T-cell (primary cell): ENCODE data around the gene LAMA3. TPM values are rescaled to one million over a fixed set of nuclear protein-coding genes. Genes with fewer than 3 reads are reported as not detected.
A peak's percentile ranks its signal among the peaks of the same experiment; 100 is the strongest.

Experiments
- ATAC-seq, 4 experiments: fragments of 200-7000 bp in 3 of 4; fragments of 150-1000 bp in 1 of 4; cut with Tn5 transposase; replicated peaks in 1 of 4; 1 replicate in 3 of 4; 2 replicates in 1 of 4; pipeline ENCODE4 v1.10.0; 2021; ENCODE audit warnings: moderate library complexity in 3 of 4, mild to moderate bottlenecking in 2 of 4, moderate number of reproducible peaks in 1 of 4
- CTCF ChIA-PET, 2 donors: fragments of 300-600 bp; sonication (Branson Sonifier 250); formaldehyde crosslinking; loops; one replicate each; lab custom pipeline; 2022; ENCODE audit warnings: antibody characterized with exemption in 2 of 2; lab: Charles Lee
- POLR2A ChIA-PET, 2 donors: fragments of 300-600 bp; sonication (Branson Sonifier 250); formaldehyde crosslinking; loops; one replicate each; lab custom pipeline; 2022; ENCODE audit warnings: antibody characterized with exemption in 2 of 2; lab: Charles Lee
- DNase-seq, 35 experiments: peaks; one replicate each; pipeline versions ENCODE4 v3.0.0 to v3.0.0-alpha.2; 2013 to 2023
- H3K27ac ChIP-seq: one replicate; pipeline ENCODE4 v1.5.1; 2013; ENCODE audit warnings: low read length
- H3K27me3 ChIP-seq, 2 experiments: replicated peaks in 1 of 2; 1 replicate in 1 of 2; 2 replicates in 1 of 2; pipeline versions ENCODE4 v1.6.1 to v1.7.0; 2013; ENCODE audit warnings: low read length in 1 of 2, mixed read lengths in 1 of 2; ENCODE audit not compliant: control insufficient read depth in 2 of 2, insufficient read depth in 2 of 2; ENCODE audit errors: extremely low read depth in 1 of 2
- H3K36me3 ChIP-seq, 2 donors: 1 replicate in 1 of 2; 2 replicates in 1 of 2; pipeline versions ENCODE4 v1.6.1 to v1.7.0; 2013; ENCODE audit warnings: low read length in 1 of 2; ENCODE audit not compliant: control insufficient read depth in 2 of 2, insufficient read depth in 1 of 2; ENCODE audit errors: extremely low read depth in 1 of 2
- H3K4me1 ChIP-seq, 2 experiments: 1 replicate in 1 of 2; 2 replicates in 1 of 2; pipeline versions ENCODE4 v1.6.1 to v1.7.0; 2013; ENCODE audit warnings: low read length in 2 of 2, mixed read lengths in 1 of 2; ENCODE audit not compliant: insufficient read depth in 2 of 2, control insufficient read depth in 1 of 2; ENCODE audit errors: extremely low read depth in 1 of 2
- H3K4me3 ChIP-seq, 2 donors: 1 replicate in 1 of 2; 2 replicates in 1 of 2; pipeline versions ENCODE4 v1.5.1 to v1.7.0; 2013; ENCODE audit warnings: mild to moderate bottlenecking in 2 of 2, low read length in 1 of 2, moderate library complexity in 1 of 2; ENCODE audit not compliant: control insufficient read depth in 1 of 2; ENCODE audit errors: extremely low read depth in 1 of 2
- H3K9me3 ChIP-seq: 2 replicates; pipeline ENCODE4 v1.7.0; 2013
- H3K27ac Mint-ChIP-seq, 2 donors: one replicate each; pipeline ENCODE4 v1.8.0; 2020 to 2021; ENCODE audit warnings: mild to moderate bottlenecking in 2 of 2, mixed read lengths in 2 of 2
- H3K27me3 Mint-ChIP-seq, 2 donors: one replicate each; pipeline ENCODE4 v1.8.0; 2021 to 2022; ENCODE audit warnings: mixed read lengths in 2 of 2
- H3K36me3 Mint-ChIP-seq: one replicate; pipeline ENCODE4 v1.8.0; 2021; ENCODE audit warnings: mixed read lengths
- H3K4me1 Mint-ChIP-seq, 3 donors: one replicate each; pipeline ENCODE4 v1.8.0; 2020 to 2022; ENCODE audit warnings: mixed read lengths in 3 of 3, mild to moderate bottlenecking in 1 of 3
- H3K4me3 Mint-ChIP-seq, 3 donors: one replicate each; pipeline ENCODE4 v1.8.0; 2020 to 2022; ENCODE audit warnings: mild to moderate bottlenecking in 3 of 3, mixed read lengths in 3 of 3, moderate library complexity in 3 of 3
- H3K9me3 Mint-ChIP-seq, 3 donors: one replicate each; pipeline ENCODE4 v1.8.0; 2020 to 2022; ENCODE audit warnings: mixed read lengths in 3 of 3
- WGBS: methylation state at CpG from one replicate; pipeline ENCODE4 v1.1.5; 2013; ENCODE audit warnings: missing lambda C conversion rate; ENCODE audit not compliant: insufficient coverage; 5-methylcytosine and 5-hydroxymethylcytosine counted together
- total RNA-seq, 35 experiments: library from RNA in 6 of 35; stranded (reverse) in 6 of 35; fragments of 120-200 nt in 1 of 35; gene quantifications; one replicate each; pipeline versions ENCODE4 v1.2.1 to v1.2.4 and lab custom pipeline; 2013 to 2026

The LAMA3 gene
- total RNA-seq, 5 donors from 2014 or later (not counting 1 experiment from before 2014, with no cell fraction given): 0.20 to 0.44 (median 0.26) TPM; not detected in 2

DNA sequence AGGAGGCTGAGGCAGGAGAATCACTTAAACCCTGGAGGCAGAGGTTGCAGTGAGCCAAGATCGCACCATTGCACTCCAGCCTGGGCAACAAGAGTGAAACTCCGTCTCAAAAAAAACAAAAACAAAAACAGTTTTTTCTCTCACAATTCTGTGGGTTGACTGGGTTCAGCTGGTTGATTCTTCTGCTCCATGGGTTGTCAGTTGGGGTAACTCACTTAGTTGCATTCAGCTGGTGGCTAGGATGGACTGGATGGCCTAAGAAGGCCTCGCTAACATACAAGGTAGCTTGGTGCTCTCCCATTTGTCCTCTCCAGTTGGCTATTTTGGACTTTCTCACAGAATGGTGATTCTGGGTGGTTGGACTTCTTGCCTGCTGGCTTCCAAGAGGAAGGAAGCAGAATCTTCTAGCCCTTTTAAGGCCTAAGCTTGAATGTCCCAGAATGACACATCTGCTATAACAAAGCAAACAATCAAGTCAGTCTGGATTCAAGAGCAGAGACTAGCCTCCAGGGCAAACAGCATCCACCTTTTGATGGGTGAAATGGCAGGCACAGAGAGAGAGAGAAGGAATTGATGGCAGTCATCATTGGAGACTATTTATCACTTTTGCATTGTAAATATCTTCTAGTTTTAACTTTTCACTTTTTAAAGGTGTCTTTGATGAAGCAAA is 17.9 kb downstream of the LAMA3 start:
- peaks cover 1 to 3% (median 3%) of the 10 kb centered on the region in 3 donors for H3K4me1 Mint-ChIP-seq
- peaks cover 4% of the 10 kb centered on the region for H3K36me3 Mint-ChIP-seq
- ChIA-PET POLR2A (no interaction called here), CTCF (no interaction called here)
- peaks cover 10 to 24% of the 10 kb centered on the region in 2 donors for H3K27me3 Mint-ChIP-seq
- H3K27ac ChIP-seq: no peak overlapping the region
- peaks cover 2 to 5% (median 3%) of the 10 kb centered on the region in 3 donors for H3K9me3 Mint-ChIP-seq
- DNase-seq: no peak
- H3K4me1 ChIP-seq: peaks cover 2 to 17% of the 10 kb centered on the region in 2 experiments
- no peak for ATAC-seq
- no peaks in the 10 kb centered on the region for H3K36me3 ChIP-seq
- H3K9me3 ChIP-seq: no peaks in the 10 kb centered on the region
- H3K27me3 ChIP-seq: peaks cover 0 to 7% of the 10 kb centered on the region in 2 experiments
- WGBS: 92% methylated on average over 2 of the region's 3 CpGs
- H3K4me3 ChIP-seq: no peak overlapping the region
- no peak overlapping the region for H3K4me3 Mint-ChIP-seq
- no peak overlapping the region for H3K27ac Mint-ChIP-seq

DNA sequence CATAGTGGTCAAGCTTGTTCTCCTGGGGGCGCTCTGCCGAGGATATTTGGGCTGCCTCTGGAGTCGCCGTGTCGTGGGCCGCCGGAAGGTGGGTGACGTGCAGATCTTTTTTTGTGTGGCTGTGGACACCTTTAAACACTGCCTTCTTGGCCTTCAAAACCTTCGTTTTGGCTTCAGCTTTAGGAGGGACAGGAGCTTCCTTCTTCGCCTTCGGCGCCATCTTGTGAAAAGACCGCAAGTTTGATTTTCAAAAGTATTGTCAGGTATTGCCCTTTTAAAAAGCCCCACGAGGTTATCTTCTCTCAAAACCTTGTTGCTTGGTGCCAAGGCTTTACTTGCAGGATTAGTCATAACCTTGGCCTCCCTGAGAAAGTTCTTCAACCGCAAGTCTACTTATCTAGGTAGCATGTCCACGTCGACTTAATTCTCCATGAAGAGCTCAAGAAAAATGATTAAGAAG is 20.8 kb downstream of the LAMA3 start:
- Histone ChIP-seq H3K27ac (no peak overlapping the region), H3K27me3 (peaks cover 0 to 3% of the 10 kb centered on the region in 2 experiments), H3K4me1 (peaks cover 12 to 22% of the 10 kb centered on the region in 2 experiments), H3K4me3 (no peak overlapping the region), H3K36me3 (no peaks in the 10 kb centered on the region), H3K9me3 (no peaks in the 10 kb centered on the region)
- Mint-ChIP-seq H3K36me3 (peaks cover 4% of the 10 kb centered on the region), H3K27ac (no peak overlapping the region), H3K4me3 (no peak overlapping the region), H3K4me1 (peaks cover 16 to 21% (median 17%) of the 10 kb centered on the region in 3 donors), H3K9me3 (peaks cover 2 to 5% (median 3%) of the 10 kb centered on the region in 3 donors), H3K27me3 (peaks cover under 1 to 4% of the 10 kb centered on the region in 2 donors)
- no peak for DNase-seq
- no peak for ATAC-seq
- ChIA-PET POLR2A (no interaction called here), CTCF (interaction anchor here in 1 of 2 donors (0.6 kb wide), 1 partner anchor 429 kb away, joined by 3 read pairs; the partner anchor contains the start of gene CABYR)
- WGBS: 87% methylated on average over 14 of the region's 17 CpGs

DNA sequence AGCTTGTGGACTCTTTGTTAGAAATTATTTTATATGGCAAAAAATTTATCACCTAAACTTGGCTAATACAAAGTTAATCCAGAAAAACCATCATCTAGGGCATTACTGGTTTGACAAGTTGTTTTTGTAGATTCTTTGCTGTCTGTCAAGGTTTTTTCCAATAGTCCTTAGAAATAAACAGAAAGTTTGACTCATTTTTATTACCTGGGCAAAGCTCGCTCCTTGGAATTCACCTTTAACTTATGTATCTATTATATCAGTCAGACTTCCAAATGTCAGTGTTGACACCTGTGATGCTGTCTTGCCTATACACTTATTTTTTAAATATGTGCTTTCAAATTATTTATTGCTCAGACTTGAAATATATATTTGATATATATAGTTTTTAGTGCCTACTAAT is 21.7 kb downstream of the LAMA3 start:
- H3K4me3 Mint-ChIP-seq: no peak overlapping the region
- ChIA-PET CTCF (interaction anchor here in 1 of 2 donors (0.6 kb wide), 1 partner anchor 428 kb away, joined by 3 read pairs; the partner anchor contains the start of gene CABYR), POLR2A (no interaction called here)
- peaks cover 0 to 4% of the 10 kb centered on the region in 2 donors for H3K27me3 Mint-ChIP-seq
- no peaks in the 10 kb centered on the region for H3K36me3 ChIP-seq
- H3K36me3 Mint-ChIP-seq: peaks cover 4% of the 10 kb centered on the region
- H3K9me3 ChIP-seq: no peaks in the 10 kb centered on the region
- peaks cover 12 to 22% of the 10 kb centered on the region in 2 experiments for H3K4me1 ChIP-seq
- H3K27ac ChIP-seq: no peak overlapping the region
- WGBS: no CpG with 5 or more reads among the region's 1 CpG
- H3K4me1 Mint-ChIP-seq: peaks cover 16 to 22% (median 17%) of the 10 kb centered on the region in 3 donors
- H3K4me3 ChIP-seq: no peak overlapping the region
- DNase-seq (no peak), ATAC-seq (no peak)
- peaks cover 0 to 3% of the 10 kb centered on the region in 2 experiments for H3K27me3 ChIP-seq
- H3K9me3 Mint-ChIP-seq: peaks cover 2 to 5% (median 3%) of the 10 kb centered on the region in 3 donors
- H3K27ac Mint-ChIP-seq: no peak overlapping the region

DNA sequence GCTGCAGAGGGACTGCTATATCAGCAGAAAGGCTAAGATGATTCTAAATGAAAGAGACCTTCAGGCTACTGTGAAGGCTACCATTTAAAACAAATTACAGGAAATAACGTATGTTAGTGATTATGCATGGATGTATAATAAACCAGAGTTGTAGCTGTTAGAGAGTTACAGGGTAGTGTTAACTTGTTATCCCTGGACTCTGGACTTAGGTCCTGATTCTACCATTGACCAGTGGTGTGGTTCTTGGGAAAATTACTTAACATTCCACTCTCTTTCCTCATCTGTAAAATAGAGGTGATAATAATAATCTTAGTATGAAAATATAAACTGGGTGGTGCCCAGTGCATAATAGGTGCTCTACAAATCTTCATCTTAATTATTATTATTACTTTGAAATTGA is 22.2 kb downstream of the LAMA3 start:
- Histone ChIP-seq H3K27ac (no peak overlapping the region), H3K9me3 (no peaks in the 10 kb centered on the region), H3K4me3 (no peak overlapping the region), H3K4me1 (peaks cover 12 to 22% of the 10 kb centered on the region in 2 experiments), H3K36me3 (no peaks in the 10 kb centered on the region), H3K27me3 (peaks cover 0 to 3% of the 10 kb centered on the region in 2 experiments)
- H3K27me3 Mint-ChIP-seq: peaks cover 0 to 4% of the 10 kb centered on the region in 2 donors
- ChIA-PET CTCF (no interaction called here), POLR2A (no interaction called here)
- H3K4me3 Mint-ChIP-seq: no peak overlapping the region
- ATAC-seq: no peak
- H3K4me1 Mint-ChIP-seq: peaks cover 16 to 22% (median 17%) of the 10 kb centered on the region in 3 donors
- no peak for DNase-seq
- H3K27ac Mint-ChIP-seq: no peak overlapping the region
- no CpG with 5 or more reads among the region's 1 CpG for WGBS
- H3K9me3 Mint-ChIP-seq: peaks cover 2 to 5% (median 3%) of the 10 kb centered on the region in 3 donors
- H3K36me3 Mint-ChIP-seq: peaks cover 4% of the 10 kb centered on the region

DNA sequence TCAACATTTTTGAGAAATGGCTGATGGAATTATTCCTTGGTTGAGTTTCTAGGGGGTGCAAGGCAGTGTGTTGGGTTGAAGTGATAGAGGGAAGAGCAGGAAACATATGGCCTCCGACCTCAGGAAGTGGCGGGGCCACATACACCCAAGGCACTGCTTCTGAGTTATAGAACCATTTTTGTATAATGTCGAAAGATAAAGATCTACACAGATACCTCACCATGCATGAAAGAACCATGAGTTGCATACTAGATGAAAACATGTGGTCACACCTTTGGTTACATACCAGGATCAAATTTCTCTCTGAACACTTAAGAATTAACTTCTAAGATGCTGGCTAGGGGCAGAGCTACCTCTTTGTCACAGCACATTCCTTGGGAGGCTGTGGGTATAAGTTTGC is 23.2 kb downstream of the LAMA3 start:
- CTCF ChIA-PET: no interaction called here

DNA sequence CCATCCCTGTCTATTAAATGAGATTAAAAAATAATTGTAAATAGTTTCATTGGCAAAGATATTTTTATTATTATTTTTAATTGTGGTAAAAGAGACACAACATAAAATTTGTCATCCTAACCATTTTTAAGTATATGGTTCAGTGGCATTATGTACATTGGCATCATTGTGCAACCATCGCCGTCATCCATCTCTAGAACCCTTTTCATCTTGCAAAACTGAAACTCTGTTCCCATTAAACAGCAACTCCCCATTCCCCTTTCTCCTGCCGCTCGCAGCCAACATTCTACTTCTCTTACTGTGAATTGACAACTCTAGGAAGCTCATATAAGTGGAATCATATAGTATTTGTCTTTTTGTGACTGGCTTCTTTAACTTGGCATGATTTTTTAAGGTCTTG is 25.3 kb downstream of the LAMA3 start:
- DNase-seq (no peak), ATAC-seq (no peak)
- H3K4me1 Mint-ChIP-seq: peaks cover 16 to 22% (median 17%) of the 10 kb centered on the region in 3 donors
- H3K27ac Mint-ChIP-seq: no peak overlapping the region
- no peaks in the 10 kb centered on the region for H3K36me3 ChIP-seq
- CTCF ChIA-PET: no interaction called here
- H3K27ac ChIP-seq: no peak overlapping the region
- no peak overlapping the region for H3K4me3 ChIP-seq
- H3K27me3 ChIP-seq: no peaks in the 10 kb centered on the region
- peaks cover 0 to 4% of the 10 kb centered on the region in 2 donors for H3K27me3 Mint-ChIP-seq
- H3K9me3 ChIP-seq: no peaks in the 10 kb centered on the region
- no CpG with 5 or more reads among the region's 4 CpGs for WGBS
- POLR2A ChIA-PET: interaction anchor here in 1 of 2 donors (0.6 kb wide), 1 partner anchor 10 kb away, joined by 4 read pairs; no protein-coding TSS in a partner anchor
- H3K36me3 Mint-ChIP-seq: no peaks in the 10 kb centered on the region
- H3K4me3 Mint-ChIP-seq: no peak overlapping the region
- no peaks in the 10 kb centered on the region for H3K9me3 Mint-ChIP-seq
- H3K4me1 ChIP-seq: peaks cover 12 to 22% of the 10 kb centered on the region in 2 experiments

More for the DNA sequence above, 23.2 kb downstream of the LAMA3 start:
- Histone ChIP-seq H3K4me1 (peaks cover 12 to 22% of the 10 kb centered on the region in 2 experiments), H3K36me3 (no peaks in the 10 kb centered on the region), H3K4me3 (peak overlapping the region in 1 of 2 donors; percentile 15), H3K27ac (no peak overlapping the region), H3K27me3 (peaks cover 0 to 3% of the 10 kb centered on the region in 2 experiments), H3K9me3 (no peaks in the 10 kb centered on the region)
- DNase-seq (peak in 8 of 35 experiments; percentile 5 to 39 (median 10)), ATAC-seq (peak; percentile 81 to 93 (median 90))
- Mint-ChIP-seq H3K4me3 (no peak overlapping the region), H3K27me3 (peaks cover 0 to 4% of the 10 kb centered on the region in 2 donors), H3K9me3 (peaks cover 0 to 2% (median 0%) of the 10 kb centered on the region in 3 donors), H3K4me1 (peaks cover 16 to 22% (median 17%) of the 10 kb centered on the region in 3 donors), H3K27ac (peak overlapping the region; percentile 37 to 50), H3K36me3 (no peaks in the 10 kb centered on the region)
- WGBS: no CpG with 5 or more reads among the region's 3 CpGs
- POLR2A ChIA-PET: no interaction called here
